HEK293 (cell line): Measurements from ENCODE around the gene CRYBG1.
A peak's percentile ranks its signal among the peaks of the same experiment; 100 is the strongest.

Source experiments
- CTCF ChIA-PET: fragments of 350-600 bp; formaldehyde crosslinking; extraction: SDS; loops from one replicate; lab custom pipeline; 2021; ENCODE audit warnings: antibody characterized with exemption; lab: Yijun Ruan, JAX
- POLR2A ChIA-PET: fragments of 300-600 bp; formaldehyde crosslinking; extraction: SDS; loops from one replicate; lab custom pipeline; 2020; ENCODE audit warnings: antibody characterized with exemption, inconsistent platforms; lab: Yijun Ruan, JAX
- H3K27ac ChIP-seq: fragments of 200-500 bp; sonication (Bioruptor generic); 2 replicates; pipeline ENCODE4 v1.5.1; 2014; ENCODE audit warnings: low read depth, low read length, control low read depth, inconsistent platforms; ENCODE audit errors: extremely low read depth
- H3K36me3 ChIP-seq, 2 experiments: fragments of 200-500 bp in 1 of 2; sonication (Bioruptor generic) in 1 of 2; 1 replicate in 1 of 2; 2 replicates in 1 of 2; pipeline ENCODE4 v1.5.1; 2014 to 2017; ENCODE audit warnings: inconsistent platforms in 2 of 2, low read length in 2 of 2; ENCODE audit not compliant: control insufficient read depth in 2 of 2, insufficient read depth in 1 of 2
- H3K4me1 ChIP-seq: fragments of 200-500 bp; sonication (Bioruptor generic); 2 replicates; pipeline ENCODE4 v1.5.1; 2014; ENCODE audit warnings: mild to moderate bottlenecking, low read length, inconsistent platforms; ENCODE audit not compliant: control insufficient read depth, insufficient read depth
- H3K4me3 ChIP-seq: 2 replicates; pipeline ENCODE4 v1.5.1; 2011; ENCODE audit warnings: low read depth, mild to moderate bottlenecking, control low read depth, low read length, moderate library complexity
- H3K9me3 ChIP-seq: fragments of 200-500 bp; sonication (Bioruptor generic); 2 replicates; pipeline ENCODE4 v1.5.1; 2014; ENCODE audit warnings: low read depth, low read length, inconsistent platforms; ENCODE audit not compliant: control insufficient read depth, insufficient read depth
- BCL11A ChIP-seq: fragments of 450-650 bp; formaldehyde crosslinking; IDR thresholded peaks from 2 replicates; pipeline ENCODE4 v1.5.1; 2016; ENCODE audit warnings: low read depth, missing biosample characterization, missing genetic modification characterization
- BCL11B ChIP-seq: fragments of 450-650 bp; formaldehyde crosslinking; IDR thresholded peaks from 2 replicates; pipeline ENCODE4 v1.5.1; 2016; ENCODE audit warnings: low read depth, missing biosample characterization, missing genetic modification characterization
- HIC1 ChIP-seq: fragments of 450-650 bp; formaldehyde crosslinking; IDR thresholded peaks from 2 replicates; pipeline ENCODE4 v1.5.1; 2016; ENCODE audit warnings: missing biosample characterization, missing genetic modification characterization
- IKZF3 ChIP-seq: fragments of 450-650 bp; IDR thresholded peaks from 2 replicates; pipeline ENCODE4 v1.5.0; 2018; ENCODE audit warnings: missing biosample characterization, mild to moderate bottlenecking, missing genetic modification characterization, moderate library complexity
- MEIS1 ChIP-seq: sonication (generic); formaldehyde crosslinking; IDR thresholded peaks from 2 replicates; pipeline ENCODE4 v1.8.1; 2022; ENCODE audit warnings: missing genetic modification reagents, mild to moderate bottlenecking, borderline replicate concordance
- MZF1 ChIP-seq: fragments of 450-650 bp; formaldehyde crosslinking; IDR thresholded peaks from 2 replicates; pipeline ENCODE4 v1.5.1; 2017; ENCODE audit warnings: missing biosample characterization, missing genetic modification characterization, borderline replicate concordance
- OSR2 ChIP-seq: fragments of 450-650 bp; formaldehyde crosslinking; IDR thresholded peaks from 2 replicates; pipeline ENCODE4 v1.5.1; 2016; ENCODE audit warnings: missing biosample characterization, missing genetic modification characterization
- PRDM1 ChIP-seq: fragments of 450-650 bp; formaldehyde crosslinking; IDR thresholded peaks from 2 replicates; pipeline ENCODE4; 2016; ENCODE audit warnings: missing biosample characterization, missing genetic modification characterization
- SP7 ChIP-seq: fragments of 450-650 bp; formaldehyde crosslinking; IDR thresholded peaks from 2 replicates; pipeline ENCODE4 v1.5.1; 2016; ENCODE audit warnings: missing biosample characterization, missing genetic modification characterization
- TRIM28 ChIP-seq: IDR thresholded peaks from 2 replicates; pipeline ENCODE4 v1.6.1; 2011; ENCODE audit warnings: low read length, control low read depth, borderline replicate concordance
- TSHZ1 ChIP-seq: fragments of 450-650 bp; formaldehyde crosslinking; IDR thresholded peaks from 2 replicates; pipeline ENCODE4 v1.5.1; 2016; ENCODE audit warnings: missing biosample characterization, missing genetic modification characterization, borderline replicate concordance
- YY1 ChIP-seq: fragments of 450-650 bp; formaldehyde crosslinking; IDR thresholded peaks from 2 replicates; pipeline ENCODE4 v1.5.1; 2018; ENCODE audit warnings: missing biosample characterization, missing genetic modification characterization
- ZBTB1 ChIP-seq: fragments of 450-650 bp; formaldehyde crosslinking; IDR thresholded peaks from 2 replicates; pipeline ENCODE4 v1.5.1; 2016; ENCODE audit warnings: missing biosample characterization, missing genetic modification characterization
- ZBTB17 ChIP-seq: fragments of 450-650 bp; formaldehyde crosslinking; IDR thresholded peaks from 2 replicates; pipeline ENCODE4 v1.5.1; 2016; ENCODE audit warnings: missing biosample characterization, missing genetic modification characterization
- ZNF112 ChIP-seq: fragments of 450-650 bp; formaldehyde crosslinking; IDR thresholded peaks from 2 replicates; pipeline ENCODE4 v1.5.0; 2017; ENCODE audit warnings: missing biosample characterization, missing genetic modification characterization
- ZNF133 ChIP-seq: fragments of 450-650 bp; formaldehyde crosslinking; IDR thresholded peaks from 2 replicates; pipeline ENCODE4 v1.5.1; 2016; ENCODE audit warnings: missing biosample characterization, missing genetic modification characterization
- ZNF223 ChIP-seq: fragments of 450-650 bp; formaldehyde crosslinking; IDR thresholded peaks from 2 replicates; pipeline ENCODE4 v1.5.1; 2016; ENCODE audit warnings: missing biosample characterization, missing genetic modification characterization
- ZNF302 ChIP-seq: fragments of 450-650 bp; formaldehyde crosslinking; IDR thresholded peaks from 2 replicates; pipeline ENCODE4 v1.5.1; 2016; ENCODE audit warnings: missing biosample characterization, missing genetic modification characterization, low read depth
- ZNF354C ChIP-seq: fragments of 450-650 bp; formaldehyde crosslinking; IDR thresholded peaks from 2 replicates; pipeline ENCODE4 v1.5.1; 2016; ENCODE audit warnings: missing biosample characterization, missing genetic modification characterization, low read depth, borderline replicate concordance
- ZNF366 ChIP-seq: fragments of 450-650 bp; formaldehyde crosslinking; conservative IDR thresholded peaks from 2 replicates; pipeline ENCODE4 v1.5.1; 2016; ENCODE audit warnings: missing biosample characterization, missing genetic modification characterization
- ZNF391 ChIP-seq: fragments of 450-650 bp; formaldehyde crosslinking; IDR thresholded peaks from 2 replicates; pipeline ENCODE4 v1.5.1; 2016; ENCODE audit warnings: low read depth, missing biosample characterization, missing genetic modification characterization, borderline replicate concordance
- ZNF416 ChIP-seq: fragments of 450-650 bp; formaldehyde crosslinking; IDR thresholded peaks from 2 replicates; pipeline ENCODE4 v1.5.1; 2016; ENCODE audit warnings: missing biosample characterization, missing genetic modification characterization
- ZNF423 ChIP-seq: fragments of 450-650 bp; formaldehyde crosslinking; IDR thresholded peaks from 2 replicates; pipeline ENCODE4 v1.5.1; 2016; ENCODE audit warnings: missing biosample characterization, missing genetic modification characterization
- ZNF549 ChIP-seq: fragments of 450-650 bp; IDR thresholded peaks from 2 replicates; pipeline ENCODE4 v1.5.1; 2018; ENCODE audit warnings: missing biosample characterization, missing genetic modification characterization, mild to moderate bottlenecking, inconsistent platforms, moderate library complexity
- ZNF561 ChIP-seq: fragments of 450-650 bp; IDR thresholded peaks from 2 replicates; pipeline ENCODE4 v1.5.1; 2018; ENCODE audit warnings: missing biosample characterization, missing genetic modification characterization, borderline replicate concordance
- ZNF600 ChIP-seq: fragments of 450-650 bp; formaldehyde crosslinking; IDR thresholded peaks from 2 replicates; pipeline ENCODE4 v1.5.1; 2016; ENCODE audit warnings: missing biosample characterization, missing genetic modification characterization
- ZNF629 ChIP-seq: fragments of 450-650 bp; formaldehyde crosslinking; IDR thresholded peaks from 2 replicates; pipeline ENCODE4 v1.5.1; 2017; ENCODE audit warnings: missing biosample characterization, missing genetic modification characterization
- ZNF692 ChIP-seq: fragments of 450-650 bp; formaldehyde crosslinking; IDR thresholded peaks from 2 replicates; pipeline ENCODE4 v1.5.1; 2016; ENCODE audit warnings: missing biosample characterization, missing genetic modification characterization
- ZNF76 ChIP-seq: fragments of 450-650 bp; formaldehyde crosslinking; IDR thresholded peaks from 2 replicates; pipeline ENCODE4; 2016; ENCODE audit warnings: low read depth, missing biosample characterization, missing genetic modification characterization, borderline replicate concordance
- ZNF785 ChIP-seq: fragments of 450-650 bp; formaldehyde crosslinking; IDR thresholded peaks from 2 replicates; pipeline ENCODE4 v1.5.1; 2016; ENCODE audit warnings: missing biosample characterization, missing genetic modification characterization
- ZNF843 ChIP-seq: fragments of 450-650 bp; formaldehyde crosslinking; IDR thresholded peaks from 2 replicates; pipeline ENCODE4 v1.5.1; 2016; ENCODE audit warnings: missing biosample characterization, missing genetic modification characterization

CRYBG1 gene

DNA sequence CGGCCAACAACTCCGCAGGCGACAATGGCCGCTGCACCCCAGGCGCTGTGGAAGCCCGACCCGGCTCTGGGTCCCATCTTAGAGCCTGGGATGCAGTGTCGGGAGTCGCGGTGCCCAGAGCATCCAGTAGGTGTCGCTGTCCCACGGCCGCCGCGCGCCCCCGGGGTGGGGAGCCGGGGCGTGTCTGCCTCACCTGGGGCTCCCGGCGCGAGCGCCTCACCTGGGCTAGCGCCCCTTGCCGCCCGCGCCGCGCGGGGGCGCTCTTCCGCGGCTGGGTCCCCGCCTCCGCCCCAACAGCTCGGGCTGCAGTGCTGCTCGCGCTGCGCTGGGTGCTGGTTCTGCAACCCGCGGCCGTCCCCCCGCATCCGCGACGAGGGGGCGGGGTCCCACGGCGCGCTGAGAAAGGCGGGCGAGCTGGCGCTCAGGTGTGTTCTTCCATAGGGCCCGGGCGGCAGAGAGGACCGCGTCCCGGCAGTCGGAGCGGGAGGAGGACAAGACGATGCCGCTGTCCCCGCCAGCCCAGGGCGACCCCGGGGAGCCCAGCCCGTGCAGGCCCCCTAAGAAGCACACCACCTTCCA lies at the start of gene CRYBG1 (continued):
- no peak for TF ChIP-seq ZNF354C
- no peak for TF ChIP-seq ZNF785 (tag by site-specific recombination)
- no peak for TF ChIP-seq ZNF416 (tag by site-specific recombination)
- no peak for TF ChIP-seq MZF1 (tag by site-specific recombination)
- TF ChIP-seq ZNF112 = no peak
- no peak for TF ChIP-seq ZNF223 (tag by site-specific recombination)
- TF ChIP-seq ZNF561 (tag by site-specific recombination) = peak; percentile 84
- TF ChIP-seq ZBTB1 = no peak

DNA sequence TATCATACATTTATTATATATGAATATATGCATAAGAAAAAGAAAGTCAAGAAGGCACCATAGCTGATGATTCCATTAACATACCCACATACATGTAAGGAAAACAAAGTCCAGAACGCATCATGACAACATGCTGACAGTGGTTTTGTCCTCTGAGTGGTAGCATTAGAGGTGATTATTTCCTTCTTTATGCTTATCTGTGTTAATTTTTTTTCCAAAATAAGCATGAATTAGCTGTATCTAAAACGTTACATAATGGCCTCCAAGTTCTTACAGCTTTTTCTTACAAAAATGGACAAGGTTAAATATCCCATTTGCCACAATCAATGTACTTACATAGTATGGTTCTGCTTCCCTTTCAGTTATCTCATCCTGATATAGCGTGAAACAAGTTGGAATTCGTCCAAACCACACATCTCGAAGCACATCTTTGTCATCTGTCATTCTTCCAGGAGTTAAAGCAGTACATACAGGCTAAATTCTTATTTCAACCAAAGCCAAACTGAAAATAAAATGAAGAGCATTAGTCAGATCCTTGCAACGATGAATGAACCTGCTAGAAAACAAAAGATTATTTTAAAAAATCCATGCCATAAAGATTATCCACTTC lies 44.6 kb upstream of the CRYBG1 start:
- Histone ChIP-seq H3K4me3 (no peak overlapping the region), H3K9me3 (no peaks in the 10 kb centered on the region), H3K36me3 (peaks cover 10 to 21% of the 10 kb centered on the region in 2 experiments), H3K4me1 (peaks cover 38% of the 10 kb centered on the region), H3K27ac (no peak overlapping the region)
- CTCF ChIA-PET = interaction anchor here (0.6 to 1.0 kb wide), 4 partner anchors 15 to 1532 kb away, joined by 3 read pairs; no protein-coding TSS in a partner anchor
- POLR2A ChIA-PET = interaction anchor here (1.9 kb wide), 1 partner anchor 10 kb away, joined by 8 read pairs; the partner anchor contains the start of gene ATG5
- TF ChIP-seq ZNF692 (tag by site-specific recombination) (peak; percentile 62), ZNF133 (tag by site-specific recombination) (no peak), ZNF76 (tag by site-specific recombination) (no peak), YY1 (tag by site-specific recombination) (no peak), HIC1 (tag by site-specific recombination) (0 out of 2 replicates have a peak, but pooled peaks have one; percentile 34), ZNF366 (tag by site-specific recombination) (peak; percentile 47; the same call in 1 of the 2 replicates), ZNF629 (tag by site-specific recombination) (0 out of 2 replicates have a peak, but pooled peaks have one; percentile 27), ZNF302 (tag by site-specific recombination) (no peak), PRDM1 (no peak), TSHZ1 (tag by site-specific recombination) (peak; percentile 56; the same call in 1 of the 2 replicates), ZNF843 (tag by site-specific recombination) (0 out of 2 replicates have a peak, but pooled peaks have one; percentile 29), BCL11A (no peak), OSR2 (tag by site-specific recombination) (peak; percentile 51), ZBTB17 (tag by site-specific recombination) (no peak), TRIM28 (peak; percentile 45; the same call in 1 of the 2 replicates), BCL11B (tag by site-specific recombination) (no peak), SP7 (peak; percentile 43; the same call in 1 of the 2 replicates), IKZF3 (0 out of 2 replicates have a peak, but pooled peaks have one; percentile 13), MEIS1 (peak; percentile 99), ZNF549 (tag by site-specific recombination) (no peak), ZNF600 (peak; percentile 93), ZNF391 (tag by site-specific recombination) (no peak), ZNF423 (tag by site-specific recombination) (no peak)
